ENCODE data around the gene PLPPR1.

Gene PLPPR1

DNA sequence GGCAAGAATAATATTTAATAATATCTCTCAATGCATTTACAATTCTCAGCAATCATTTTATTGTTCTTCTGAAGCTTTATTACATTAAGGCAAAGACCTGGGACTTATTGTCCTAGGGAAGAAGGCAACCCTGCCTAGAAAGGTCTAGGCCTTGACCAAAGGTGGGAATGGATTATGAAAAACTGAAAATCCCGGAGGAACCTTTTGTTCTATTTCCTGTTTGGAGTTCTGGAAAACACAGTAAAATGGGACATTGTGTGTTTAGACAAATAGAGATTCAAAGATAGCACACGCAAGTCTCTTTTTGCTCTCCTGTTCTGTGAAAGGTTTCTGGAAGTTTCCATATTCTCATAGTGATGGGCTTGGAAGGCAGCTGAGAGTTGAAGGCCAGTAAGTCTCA is 325.2 kb downstream of the PLPPR1 start:
- no peaks in the 10 kb centered on the region for H3K36me3 Mint-ChIP-seq (ENCODE audit: insufficient read depth)
- no peaks in the 10 kb centered on the region for H3K4me1 Mint-ChIP-seq
- peaks cover 12% of the 10 kb centered on the region for H3K27me3 Mint-ChIP-seq
- ATAC-seq (replicated peaks; ENCODE audit: extremely low read depth, poor library complexity, severe bottlenecking) (no peak), DNase-seq (ENCODE audit: low spot score in 2 of 2) (no peak)
- no peak overlapping the region for H3K4me3 Mint-ChIP-seq
- no peak overlapping the region for H3K27ac Mint-ChIP-seq (ENCODE audit: low read depth)
- H3K9me3 Mint-ChIP-seq, result no peaks in the 10 kb centered on the region

GRCh38 chr9:101354143-101354764 is 325.7 kb downstream of the PLPPR1 start:
- Mint-ChIP-seq H3K27ac (ENCODE audit: low read depth) (no peak overlapping the region), H3K9me3 (no peaks in the 10 kb centered on the region), H3K4me1 (no peaks in the 10 kb centered on the region), H3K36me3 (ENCODE audit: insufficient read depth) (no peaks in the 10 kb centered on the region), H3K4me3 (no peak overlapping the region), H3K27me3 (peaks cover 12% of the 10 kb centered on the region)
- ATAC-seq (replicated peaks; ENCODE audit: extremely low read depth, poor library complexity, severe bottlenecking) (no peak), DNase-seq (ENCODE audit: low spot score in 2 of 2) (no peak)

- Mint-ChIP-seq H3K9me3 (no peaks in the 10 kb centered on the region), H3K4me1 (no peaks in the 10 kb centered on the region), H3K4me3 (no peak overlapping the region), H3K36me3 (ENCODE audit: insufficient read depth) (no peaks in the 10 kb centered on the region), H3K27me3 (peaks cover 12% of the 10 kb centered on the region), H3K27ac (ENCODE audit: low read depth) (no peak overlapping the region)
- no peak for ATAC-seq (replicated peaks; ENCODE audit: extremely low read depth, poor library complexity, severe bottlenecking)
- no peak for DNase-seq (ENCODE audit: low spot score in 2 of 2)
Measured at GRCh38 chr9:101354765-101355708, 326.5 kb downstream of the PLPPR1 start.

- Mint-ChIP-seq H3K27me3 (peaks cover 12% of the 10 kb centered on the region), H3K9me3 (no peaks in the 10 kb centered on the region), H3K36me3 (ENCODE audit: insufficient read depth) (no peaks in the 10 kb centered on the region), H3K4me1 (no peaks in the 10 kb centered on the region), H3K4me3 (no peak overlapping the region), H3K27ac (ENCODE audit: low read depth) (no peak overlapping the region)
- DNase-seq (ENCODE audit: low spot score in 2 of 2) (no peak), ATAC-seq (replicated peaks; ENCODE audit: extremely low read depth, poor library complexity, severe bottlenecking) (no peak)
Measured at GRCh38 chr9:101356619-101357018, 328.1 kb downstream of the PLPPR1 start.

GRCh38 chr9:101359679-101360078 is 331.2 kb downstream of the PLPPR1 start:
- DNase-seq (ENCODE audit: low spot score in 2 of 2) (no peak), ATAC-seq (replicated peaks; ENCODE audit: extremely low read depth, poor library complexity, severe bottlenecking) (no peak)
- H3K27me3 Mint-ChIP-seq, result peaks cover 25% of the 10 kb centered on the region
- no peak overlapping the region for H3K4me3 Mint-ChIP-seq
- H3K4me1 Mint-ChIP-seq, result no peaks in the 10 kb centered on the region
- H3K36me3 Mint-ChIP-seq (ENCODE audit: insufficient read depth), result no peaks in the 10 kb centered on the region
- H3K27ac Mint-ChIP-seq (ENCODE audit: low read depth), result no peak overlapping the region
- no peaks in the 10 kb centered on the region for H3K9me3 Mint-ChIP-seq

- no peak for ATAC-seq (replicated peaks; ENCODE audit: extremely low read depth, poor library complexity, severe bottlenecking)
Measured at GRCh38 chr9:101360647-101361046, 332.1 kb downstream of the PLPPR1 start.

DNA sequence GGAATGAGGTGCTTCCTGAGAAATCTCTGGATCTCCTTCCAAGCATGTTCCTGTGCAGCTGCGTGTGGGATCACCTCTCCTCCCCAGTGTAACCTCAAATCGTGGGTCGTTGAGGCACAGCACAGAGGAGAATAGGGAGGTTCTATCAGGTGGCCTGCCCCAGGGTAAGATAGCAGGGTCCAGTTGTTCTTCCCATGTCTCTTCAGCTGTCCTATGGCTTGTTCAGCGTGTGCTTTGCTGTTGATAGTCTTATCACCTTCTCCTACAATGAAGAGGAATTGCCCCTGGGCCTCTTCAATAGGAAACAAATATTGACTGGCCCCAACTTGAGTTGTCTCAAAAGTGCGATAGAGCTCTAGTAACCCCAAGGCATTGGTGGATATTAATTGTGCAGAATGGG is 333.9 kb downstream of the PLPPR1 start:
- Mint-ChIP-seq H3K4me1 (no peaks in the 10 kb centered on the region), H3K4me3 (no peak overlapping the region), H3K27ac (ENCODE audit: low read depth) (no peak overlapping the region), H3K27me3 (peaks cover 33% of the 10 kb centered on the region), H3K9me3 (no peaks in the 10 kb centered on the region), H3K36me3 (ENCODE audit: insufficient read depth) (no peaks in the 10 kb centered on the region)
- ATAC-seq (replicated peaks; ENCODE audit: extremely low read depth, poor library complexity, severe bottlenecking) (no peak), DNase-seq (ENCODE audit: low spot score in 2 of 2) (no peak)

More at GRCh38 chr9:101360647-101361046, 332.1 kb downstream of the PLPPR1 start:
- Mint-ChIP-seq H3K4me3 (no peak overlapping the region), H3K27me3 (peaks cover 30% of the 10 kb centered on the region), H3K9me3 (no peaks in the 10 kb centered on the region), H3K27ac (ENCODE audit: low read depth) (no peak overlapping the region), H3K4me1 (no peaks in the 10 kb centered on the region), H3K36me3 (ENCODE audit: insufficient read depth) (no peaks in the 10 kb centered on the region)
- DNase-seq (ENCODE audit: low spot score in 2 of 2), result no peak

DNA sequence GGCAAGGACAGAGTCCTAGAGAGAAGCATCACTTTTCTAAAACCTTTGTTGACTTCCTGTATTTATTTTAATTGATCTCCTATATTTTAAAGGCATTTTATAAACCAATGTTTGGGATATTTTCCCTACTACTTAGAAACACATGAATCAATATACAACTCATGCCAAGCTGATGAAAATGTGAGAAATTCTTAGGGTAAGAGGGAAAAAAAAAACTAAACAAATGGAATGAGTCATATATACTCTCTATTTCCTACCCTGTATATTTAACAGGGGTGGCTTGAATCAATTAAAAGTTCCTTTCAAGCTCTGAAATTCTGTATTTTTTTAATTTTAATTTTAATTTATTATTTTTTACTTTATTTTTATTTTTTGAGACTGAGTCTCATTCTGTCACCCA is 336.7 kb downstream of the PLPPR1 start:
- Mint-ChIP-seq H3K9me3 (no peaks in the 10 kb centered on the region), H3K4me3 (no peak overlapping the region), H3K27me3 (peaks cover 41% of the 10 kb centered on the region), H3K36me3 (ENCODE audit: insufficient read depth) (no peaks in the 10 kb centered on the region), H3K4me1 (no peaks in the 10 kb centered on the region), H3K27ac (ENCODE audit: low read depth) (no peak overlapping the region)
- ATAC-seq (replicated peaks; ENCODE audit: extremely low read depth, poor library complexity, severe bottlenecking) (no peak), DNase-seq (ENCODE audit: low spot score in 2 of 2) (no peak)

GRCh38 chr9:101366038-101366756 is 337.7 kb downstream of the PLPPR1 start:
- no peak overlapping the region for H3K27ac Mint-ChIP-seq (ENCODE audit: low read depth)
- DNase-seq (ENCODE audit: low spot score in 2 of 2) (no peak), ATAC-seq (replicated peaks; ENCODE audit: extremely low read depth, poor library complexity, severe bottlenecking) (no peak)
- no peak overlapping the region for H3K4me3 Mint-ChIP-seq
- no peaks in the 10 kb centered on the region for H3K36me3 Mint-ChIP-seq (ENCODE audit: insufficient read depth)
- H3K4me1 Mint-ChIP-seq, result no peaks in the 10 kb centered on the region
- H3K27me3 Mint-ChIP-seq, result peaks cover 51% of the 10 kb centered on the region
- H3K9me3 Mint-ChIP-seq, result no peaks in the 10 kb centered on the region

DNA sequence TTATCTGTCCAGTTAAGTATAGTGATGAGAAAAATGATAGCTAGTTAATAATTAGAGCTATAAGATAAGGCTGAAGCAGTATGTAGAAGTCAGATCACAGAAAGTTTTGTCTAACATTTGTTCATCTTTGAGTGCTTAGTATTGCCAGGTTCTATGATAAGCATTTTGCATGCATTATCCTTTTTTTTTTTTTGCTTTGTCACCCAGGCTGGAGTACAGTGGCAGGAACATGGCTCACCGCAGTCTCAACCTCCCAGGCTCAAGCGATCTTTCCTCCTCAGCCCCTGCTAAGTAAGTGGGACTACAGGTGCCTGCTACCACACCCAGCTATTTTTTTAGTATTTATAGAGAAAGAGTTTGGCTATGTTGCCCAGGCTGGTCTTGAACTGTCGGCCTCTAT is 338.8 kb downstream of the PLPPR1 start:
- no peak overlapping the region for H3K27ac Mint-ChIP-seq (ENCODE audit: low read depth)
- H3K4me1 Mint-ChIP-seq, result no peaks in the 10 kb centered on the region
- peaks cover 57% of the 10 kb centered on the region for H3K27me3 Mint-ChIP-seq
- H3K4me3 Mint-ChIP-seq, result no peak overlapping the region
- DNase-seq (ENCODE audit: low spot score in 2 of 2), result no peak
- no peaks in the 10 kb centered on the region for H3K9me3 Mint-ChIP-seq
- no peak for ATAC-seq (replicated peaks; ENCODE audit: extremely low read depth, poor library complexity, severe bottlenecking)
- H3K36me3 Mint-ChIP-seq (ENCODE audit: insufficient read depth), result no peaks in the 10 kb centered on the region

DNA sequence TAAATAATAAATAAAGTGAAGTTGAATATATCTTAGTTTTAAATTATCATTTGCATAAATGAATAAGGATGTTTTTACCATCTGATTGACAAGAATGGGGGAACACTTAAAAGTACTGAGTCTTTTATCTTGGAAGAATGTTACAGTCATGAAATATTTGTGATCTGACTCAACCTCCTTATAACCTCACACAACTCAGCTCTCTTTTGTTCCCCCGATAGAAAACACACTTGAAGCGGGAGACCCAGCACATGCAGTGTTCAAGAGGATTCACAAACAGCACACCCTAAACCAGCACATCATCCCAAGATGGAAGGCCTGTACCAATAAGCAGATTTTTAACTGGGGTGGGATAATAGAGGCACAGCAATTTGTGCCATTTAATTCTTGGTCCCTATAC is 340.8 kb downstream of the PLPPR1 start:
- no peak for DNase-seq (ENCODE audit: low spot score in 2 of 2)
- no peak overlapping the region for H3K27ac Mint-ChIP-seq (ENCODE audit: low read depth)
- H3K9me3 Mint-ChIP-seq, result no peaks in the 10 kb centered on the region
- no peak overlapping the region for H3K4me3 Mint-ChIP-seq
- H3K36me3 Mint-ChIP-seq (ENCODE audit: insufficient read depth), result no peaks in the 10 kb centered on the region
- H3K27me3 Mint-ChIP-seq, result peaks cover 42% of the 10 kb centered on the region
- no peaks in the 10 kb centered on the region for H3K4me1 Mint-ChIP-seq
- ATAC-seq (replicated peaks; ENCODE audit: extremely low read depth, poor library complexity, severe bottlenecking), result no peak

- no peak for ATAC-seq (replicated peaks; ENCODE audit: extremely low read depth, poor library complexity, severe bottlenecking)
- H3K36me3 Mint-ChIP-seq (ENCODE audit: insufficient read depth), result no peaks in the 10 kb centered on the region
- no peak overlapping the region for H3K4me3 Mint-ChIP-seq
- no peaks in the 10 kb centered on the region for H3K9me3 Mint-ChIP-seq
- no peak overlapping the region for H3K27ac Mint-ChIP-seq (ENCODE audit: low read depth)
- no peak for DNase-seq (ENCODE audit: low spot score in 2 of 2)
- H3K27me3 Mint-ChIP-seq, result peaks cover 40% of the 10 kb centered on the region
- H3K4me1 Mint-ChIP-seq, result no peaks in the 10 kb centered on the region
Measured at GRCh38 chr9:101369884-101370531, 341.5 kb downstream of the PLPPR1 start.

Data from central memory CD8-positive, alpha-beta T cell (primary cell).